ENCODE data around the gene LEMD2.

LEMD2 gene

DNA sequence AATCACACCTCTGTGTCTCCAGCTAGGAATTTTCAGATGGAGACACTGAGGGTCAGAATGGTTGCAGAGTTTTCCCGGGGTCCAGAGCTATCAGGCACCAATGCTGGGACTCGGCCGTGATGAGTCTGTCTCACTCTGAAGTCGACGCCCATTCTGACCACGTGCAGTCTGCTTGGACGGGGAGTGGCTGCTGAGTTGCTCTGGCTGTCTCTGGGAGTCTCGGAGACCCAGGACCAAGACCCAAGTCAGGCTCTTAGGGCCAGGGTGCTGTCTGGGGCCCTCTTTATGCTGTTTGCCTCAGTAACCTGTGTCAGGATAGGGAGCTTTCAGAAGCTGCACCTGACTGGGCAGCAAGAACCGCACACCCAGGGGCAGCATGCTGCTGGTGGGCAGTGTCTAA is 46.8 kb downstream of the LEMD2 start:
- TF ChIP-seq EZH2phosphoT487 (IDR thresholded peaks at IDR 0.05; ENCODE audit: borderline replicate concordance, low read length), result no peak
- TF ChIP-seq, protein P1, sequence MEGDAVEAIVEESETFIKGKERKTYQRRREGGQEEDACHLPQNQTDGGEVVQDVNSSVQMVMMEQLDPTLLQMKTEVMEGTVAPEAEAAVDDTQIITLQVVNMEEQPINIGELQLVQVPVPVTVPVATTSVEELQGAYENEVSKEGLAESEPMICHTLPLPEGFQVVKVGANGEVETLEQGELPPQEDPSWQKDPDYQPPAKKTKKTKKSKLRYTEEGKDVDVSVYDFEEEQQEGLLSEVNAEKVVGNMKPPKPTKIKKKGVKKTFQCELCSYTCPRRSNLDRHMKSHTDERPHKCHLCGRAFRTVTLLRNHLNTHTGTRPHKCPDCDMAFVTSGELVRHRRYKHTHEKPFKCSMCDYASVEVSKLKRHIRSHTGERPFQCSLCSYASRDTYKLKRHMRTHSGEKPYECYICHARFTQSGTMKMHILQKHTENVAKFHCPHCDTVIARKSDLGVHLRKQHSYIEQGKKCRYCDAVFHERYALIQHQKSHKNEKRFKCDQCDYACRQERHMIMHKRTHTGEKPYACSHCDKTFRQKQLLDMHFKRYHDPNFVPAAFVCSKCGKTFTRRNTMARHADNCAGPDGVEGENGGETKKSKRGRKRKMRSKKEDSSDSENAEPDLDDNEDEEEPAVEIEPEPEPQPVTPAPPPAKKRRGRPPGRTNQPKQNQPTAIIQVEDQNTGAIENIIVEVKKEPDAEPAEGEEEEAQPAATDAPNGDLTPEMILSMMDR (IDR thresholded peaks at IDR 0.05; ENCODE audit: low read depth, low read length, poor library complexity, severe bottlenecking), result no peak
- H3K27me3 ChIP-seq (ENCODE audit: control insufficient read depth, low read length), result peaks cover 26% of the 10 kb centered on the region

DNA sequence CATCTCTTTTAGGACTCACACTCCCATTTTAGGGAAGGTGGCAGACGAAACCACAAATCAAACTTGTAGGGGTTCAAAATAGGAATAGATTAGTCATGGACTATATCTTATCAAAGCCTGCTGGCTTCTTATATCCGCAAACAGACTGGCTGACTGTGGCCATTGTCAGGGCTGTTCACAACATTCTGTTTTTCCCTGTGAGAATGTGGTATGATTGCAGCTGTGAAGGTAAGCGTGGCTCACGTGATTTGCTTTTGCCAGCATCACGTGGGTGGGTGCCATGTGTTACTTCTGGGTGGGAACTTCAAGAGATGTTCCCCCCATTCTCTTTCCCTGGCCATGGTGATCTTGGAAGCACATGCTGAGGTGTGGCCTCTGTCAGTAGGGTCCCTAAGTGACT is 48.1 kb downstream of the LEMD2 start:
- no peak overlapping the region for H3K4me3 ChIP-seq (ENCODE audit: low read length)
- no peaks in the 10 kb centered on the region for H3K79me2 ChIP-seq (ENCODE audit: control insufficient read depth, low read length)
- no peaks in the 10 kb centered on the region for H3K9me2 ChIP-seq (replicated peaks; ENCODE audit: control insufficient read depth, low read length)
- no peaks in the 10 kb centered on the region for H3K9me3 ChIP-seq (ENCODE audit: control insufficient read depth, insufficient read depth, low read length)
- no peaks in the 10 kb centered on the region for H3K36me3 ChIP-seq (ENCODE audit: control insufficient read depth, low read length)
- H3K27me3 ChIP-seq (ENCODE audit: control insufficient read depth, low read length), result peaks cover 26% of the 10 kb centered on the region
- TF ChIP-seq, protein P1 (IDR thresholded peaks at IDR 0.05; ENCODE audit: low read depth, low read length, poor library complexity, severe bottlenecking), result no peak
- TF ChIP-seq EZH2phosphoT487 (IDR thresholded peaks at IDR 0.05; ENCODE audit: borderline replicate concordance, low read length), result no peak
- H3K27ac ChIP-seq (ENCODE audit: low read depth, low read length), result no peak overlapping the region
- no peak overlapping the region for H3K4me2 ChIP-seq (ENCODE audit: low read length)
- no peaks in the 10 kb centered on the region for H4K20me1 ChIP-seq (ENCODE audit: control insufficient read depth, insufficient read depth, low read depth, low read length)
- no peaks in the 10 kb centered on the region for H3F3A ChIP-seq (ENCODE audit: control insufficient read depth, insufficient read depth)
- no peaks in the 10 kb centered on the region for H3K4me1 ChIP-seq (ENCODE audit: control insufficient read depth, low read length)

More for the DNA sequence above, 46.8 kb downstream of the LEMD2 start:
- Histone ChIP-seq H3K79me2 (ENCODE audit: control insufficient read depth, low read length) (no peaks in the 10 kb centered on the region), H3K27ac (ENCODE audit: low read depth, low read length) (no peak overlapping the region), H3K4me1 (ENCODE audit: control insufficient read depth, low read length) (no peaks in the 10 kb centered on the region), H3F3A (ENCODE audit: control insufficient read depth, insufficient read depth) (no peaks in the 10 kb centered on the region), H4K20me1 (ENCODE audit: control insufficient read depth, insufficient read depth, low read depth, low read length) (no peaks in the 10 kb centered on the region), H3K4me2 (ENCODE audit: low read length) (no peak overlapping the region), H3K4me3 (ENCODE audit: low read length) (no peak overlapping the region), H3K9me2 (replicated peaks; ENCODE audit: control insufficient read depth, low read length) (no peaks in the 10 kb centered on the region), H3K36me3 (ENCODE audit: control insufficient read depth, low read length) (no peaks in the 10 kb centered on the region), H3K9me3 (ENCODE audit: control insufficient read depth, insufficient read depth, low read length) (no peaks in the 10 kb centered on the region)

DNA sequence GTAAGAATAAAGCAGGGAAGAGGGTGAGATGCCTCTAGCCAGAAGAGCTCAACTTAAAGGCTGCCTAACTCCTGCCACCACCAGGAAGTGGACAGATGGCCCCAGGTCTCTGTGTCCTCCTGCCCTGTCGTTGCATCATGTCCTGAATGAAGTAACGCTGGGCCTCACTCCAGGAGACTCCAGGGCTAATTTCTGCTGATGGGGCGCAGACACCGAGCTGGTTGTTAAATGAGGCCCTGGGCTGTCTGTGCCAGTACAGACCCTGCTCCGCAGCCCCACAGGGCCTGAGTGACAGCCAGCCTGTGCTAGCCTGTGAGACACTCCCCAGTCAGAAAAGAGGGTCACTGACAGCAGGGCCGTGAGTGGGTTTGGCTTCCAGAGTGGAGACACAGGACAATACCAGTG is 48.7 kb downstream of the LEMD2 start:
- no peaks in the 10 kb centered on the region for H3K4me1 ChIP-seq (ENCODE audit: control insufficient read depth, low read length)
- H3F3A ChIP-seq (ENCODE audit: control insufficient read depth, insufficient read depth), result no peaks in the 10 kb centered on the region
- no peaks in the 10 kb centered on the region for H3K79me2 ChIP-seq (ENCODE audit: control insufficient read depth, low read length)

More for the DNA sequence above, 48.7 kb downstream of the LEMD2 start:
- H4K20me1 ChIP-seq (ENCODE audit: control insufficient read depth, insufficient read depth, low read depth, low read length), result no peaks in the 10 kb centered on the region
- H3K27ac ChIP-seq (ENCODE audit: low read depth, low read length), result no peak overlapping the region
- no peaks in the 10 kb centered on the region for H3K9me2 ChIP-seq (replicated peaks; ENCODE audit: control insufficient read depth, low read length)
- H3K4me3 ChIP-seq (ENCODE audit: low read length), result no peak overlapping the region
- TF ChIP-seq, protein P1 (IDR thresholded peaks at IDR 0.05; ENCODE audit: low read depth, low read length, poor library complexity, severe bottlenecking), result no peak
- no peak for TF ChIP-seq EZH2phosphoT487 (IDR thresholded peaks at IDR 0.05; ENCODE audit: borderline replicate concordance, low read length)
- no peaks in the 10 kb centered on the region for H3K36me3 ChIP-seq (ENCODE audit: control insufficient read depth, low read length)
- H3K27me3 ChIP-seq (ENCODE audit: control insufficient read depth, low read length), result peaks cover 26% of the 10 kb centered on the region
- H3K4me2 ChIP-seq (ENCODE audit: low read length), result no peak overlapping the region
- H3K9me3 ChIP-seq (ENCODE audit: control insufficient read depth, insufficient read depth, low read length), result no peaks in the 10 kb centered on the region
